Astrocyte (in vitro differentiated cells and primary cell): ENCODE results near the gene MXD1.

Experiments
- CTCF ChIP-seq: IDR thresholded peaks from 2 replicates; pipeline ENCODE4 v1.5.1; 2011; ENCODE audit warnings: low read depth, mild to moderate bottlenecking, inconsistent platforms, low read length, moderate library complexity; ENCODE audit not compliant: insufficient read depth
- EZH2 ChIP-seq: IDR thresholded peaks from 2 replicates; pipeline ENCODE4 v1.6.1; 2012; ENCODE audit warnings: mild to moderate bottlenecking, low read length, inconsistent platforms; ENCODE audit not compliant: insufficient read depth

DNA sequence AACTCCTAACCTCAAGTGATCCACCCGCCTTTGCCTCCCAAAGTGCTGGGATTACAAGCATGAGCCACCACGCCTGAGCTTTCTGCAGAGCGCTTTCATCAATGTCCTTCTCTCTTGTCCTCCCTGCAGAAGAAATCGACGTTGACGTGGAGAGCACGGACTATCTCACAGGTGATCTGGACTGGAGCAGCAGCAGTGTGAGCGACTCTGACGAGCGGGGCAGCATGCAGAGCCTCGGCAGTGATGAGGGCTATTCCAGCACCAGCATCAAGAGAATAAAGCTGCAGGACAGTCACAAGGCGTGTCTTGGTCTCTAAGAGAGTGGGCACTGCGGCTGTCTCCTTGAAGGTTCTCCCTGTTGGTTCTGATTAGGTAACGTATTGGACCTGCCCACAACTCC is 23.1 kb downstream of the MXD1 start:
- no peak for TF ChIP-seq EZH2
- no peak for TF ChIP-seq CTCF
